Hypothalamus (tissue), 51 donors: ENCODE results near the gene BPIFB4.

ENCODE experiments used
- DNase-seq, 51 donors: peaks; one replicate each; lab custom pipeline; 2025; lab: John Stamatoyannopoulos, UW

The BPIFB4 gene

DNA sequence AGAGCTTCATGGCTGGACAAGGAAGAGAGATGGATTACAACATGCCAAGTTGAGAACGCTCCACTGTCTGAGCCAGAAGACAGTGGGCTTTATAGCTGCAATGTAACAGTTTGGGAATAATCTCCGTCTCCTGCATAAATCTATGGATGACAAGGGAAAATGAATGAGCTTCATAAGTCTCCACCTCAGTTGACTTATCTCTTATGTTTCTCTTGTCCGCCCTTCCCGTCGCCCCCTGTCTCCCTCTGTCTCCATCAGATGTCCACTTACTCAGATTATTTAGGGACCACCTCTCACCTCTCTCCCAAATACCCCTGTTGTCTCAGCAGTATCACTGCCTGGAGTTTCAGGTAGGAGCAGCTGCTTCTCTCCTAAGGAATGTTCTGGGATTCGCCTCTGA is 74.8 kb downstream of the BPIFB4 start:
- DNase-seq = no peak

DNA sequence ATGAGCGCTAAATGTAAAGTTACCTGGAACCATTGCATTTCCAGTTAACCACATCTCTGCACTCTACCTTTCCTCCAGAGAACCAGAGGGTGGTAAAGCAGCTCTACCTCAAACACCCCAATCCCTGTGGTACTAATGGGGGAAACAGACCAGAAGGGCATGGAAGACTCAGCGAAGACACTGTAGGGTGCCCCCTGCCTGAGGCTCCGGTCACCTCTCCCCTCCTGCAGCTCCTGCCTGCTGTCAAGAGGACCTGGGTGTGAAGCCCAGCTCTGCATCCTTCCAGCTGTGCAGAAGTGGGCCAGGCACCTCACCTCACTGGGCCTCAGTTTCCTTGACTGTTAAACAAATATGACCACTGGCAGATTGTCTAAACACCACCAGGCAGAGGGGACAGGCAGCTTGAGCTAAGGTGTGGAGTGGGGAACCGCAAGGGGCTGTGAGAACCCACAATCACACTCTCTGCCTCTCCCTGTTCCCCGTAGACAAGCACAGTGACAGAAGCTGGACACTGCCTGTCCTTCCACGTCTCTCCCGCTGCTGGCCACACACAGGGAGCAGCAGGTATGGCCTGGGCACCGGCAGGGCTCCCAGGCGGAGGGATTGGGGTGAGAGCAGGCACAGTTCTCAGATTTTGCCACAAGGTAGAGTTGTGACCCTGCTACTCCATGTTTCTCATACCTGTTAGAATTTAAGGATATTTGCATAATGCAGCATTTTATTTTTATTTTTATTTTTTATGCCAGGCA is 79.4 kb downstream of the BPIFB4 start:
- DNase-seq = no peak

DNA sequence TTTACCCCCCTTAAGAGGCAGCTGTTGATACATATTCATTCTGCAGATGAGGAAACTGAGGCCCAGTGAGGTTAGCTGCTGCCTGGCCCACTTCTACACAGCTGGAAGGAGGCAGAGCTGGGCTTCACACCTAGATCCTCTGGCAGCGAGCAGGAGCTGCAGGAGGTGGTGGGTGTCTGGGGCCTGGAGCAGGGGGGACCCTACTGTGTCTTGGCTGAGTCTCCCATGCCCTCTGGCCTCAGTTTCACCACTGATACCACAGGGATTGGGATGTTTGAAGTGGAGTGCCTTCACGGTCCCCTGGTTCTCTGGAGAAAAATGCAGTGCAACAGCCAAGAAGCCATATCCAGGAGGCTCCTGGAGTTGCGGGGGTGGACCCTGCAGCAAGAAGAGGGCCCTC is 80.3 kb downstream of the BPIFB4 start:
- DNase-seq = no peak

DNA sequence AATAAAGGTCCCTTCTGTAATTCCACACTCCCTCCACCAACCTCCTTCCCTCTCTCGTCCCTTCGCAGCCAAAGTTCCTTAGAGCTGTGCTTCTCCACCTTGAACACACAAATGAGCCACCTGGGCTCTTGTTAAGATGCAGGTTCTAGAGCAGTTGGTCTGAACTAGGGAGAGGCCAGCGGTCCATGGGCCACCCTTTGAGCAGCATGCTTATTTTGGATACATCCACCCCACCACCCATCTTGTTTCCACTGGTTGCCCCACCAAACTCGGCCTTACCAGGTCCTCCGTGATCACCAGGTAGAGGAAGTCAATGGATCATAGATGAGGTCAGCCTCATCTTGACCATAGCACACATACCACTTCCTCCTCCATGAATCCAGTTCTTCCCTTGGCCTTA is 81.2 kb downstream of the BPIFB4 start:
- DNase-seq = no peak
